GM21717 (cell line): Measurements from ENCODE around the gene LINGO1.

Experiments used
- ATAC-seq: cut with Tn5 transposase; IDR thresholded peaks from one replicate; pipeline ENCODE4 v1.9.1; 2021; ENCODE audit warnings: mild to moderate bottlenecking, moderate library complexity; ENCODE audit not compliant: unreplicated experiment

Gene LINGO1

GRCh38 chr15:77598644-77599043 lies 34.1 kb downstream of the LINGO1 start:
- no peak for ATAC-seq

GRCh38 chr15:77597804-77598453 lies 34.8 kb downstream of the LINGO1 start:
- ATAC-seq = no peak

GRCh38 chr15:77596821-77597803 lies 35.6 kb downstream of the LINGO1 start:
- no peak for ATAC-seq

- no peak for ATAC-seq
These were observed 37.5 kb downstream of the LINGO1 start for GRCh38 chr15:77595231-77595630.

GRCh38 chr15:77592758-77593157 lies 40.0 kb downstream of the LINGO1 start:
- no peak for ATAC-seq

- ATAC-seq = no peak
These were observed 40.6 kb downstream of the LINGO1 start for GRCh38 chr15:77591968-77592613.

- ATAC-seq = no peak
These were observed 42.9 kb downstream of the LINGO1 start for GRCh38 chr15:77589839-77590238.

GRCh38 chr15:77588126-77588525 lies 44.6 kb downstream of the LINGO1 start:
- ATAC-seq = no peak

- ATAC-seq = no peak
These were observed 48.0 kb downstream of the LINGO1 start for GRCh38 chr15:77584691-77585090.

- ATAC-seq = no peak
These were observed 48.5 kb downstream of the LINGO1 start for GRCh38 chr15:77584201-77584600.

GRCh38 chr15:77582763-77583162 lies 49.9 kb downstream of the LINGO1 start:
- ATAC-seq = no peak

GRCh38 chr15:77581896-77582569 lies 50.7 kb downstream of the LINGO1 start:
- ATAC-seq = no peak

GRCh38 chr15:77580996-77581682 lies 51.6 kb downstream of the LINGO1 start:
- ATAC-seq = no peak

- no peak for ATAC-seq
These were observed 53.1 kb downstream of the LINGO1 start for GRCh38 chr15:77579498-77580188.

GRCh38 chr15:77578641-77579372 lies 53.9 kb downstream of the LINGO1 start:
- ATAC-seq = no peak

- no peak for ATAC-seq
These were observed 55.3 kb downstream of the LINGO1 start for GRCh38 chr15:77577366-77577950.

- ATAC-seq = no peak
These were observed 56.2 kb downstream of the LINGO1 start for GRCh38 chr15:77576538-77576937.

- no peak for ATAC-seq
These were observed 57.3 kb downstream of the LINGO1 start for GRCh38 chr15:77575203-77575934.
